DND-41 (cell line): Measurements from ENCODE around the gene FHAD1.

Experiments
- ATAC-seq: fragments of 200-7000 bp; cut with Tn5 transposase; 3 replicates; pipeline ENCODE4 v1.9.1; 2021; ENCODE audit warnings: low read depth; ENCODE audit not compliant: insufficient read depth
- DNase-seq: peaks from one replicate; pipeline ENCODE4 v3.0.0-alpha.2; 2020
- H2AFZ ChIP-seq: 2 replicates; pipeline ENCODE4 v1.6.0; 2012; ENCODE audit warnings: low read depth, low read length
- H3K27ac ChIP-seq: 2 replicates; pipeline ENCODE4 v1.5.1; 2012; ENCODE audit warnings: low read length, inconsistent platforms
- H3K27me3 ChIP-seq: fragments of 200-600 bp; sonication (generic); 2 replicates; pipeline ENCODE4 v1.6.0; 2012; ENCODE audit warnings: low read length, mild to moderate bottlenecking, inconsistent platforms; ENCODE audit not compliant: insufficient read depth, poor library complexity
- H3K36me3 ChIP-seq: 2 replicates; pipeline ENCODE4 v1.5.1; 2012; ENCODE audit warnings: low read length, inconsistent platforms; ENCODE audit not compliant: insufficient read depth
- H3K4me1 ChIP-seq: 2 replicates; pipeline ENCODE4 v1.5.1; 2012; ENCODE audit warnings: mild to moderate bottlenecking, low read length; ENCODE audit not compliant: insufficient read depth
- H3K4me2 ChIP-seq: 2 replicates; pipeline ENCODE4 v1.6.0; 2012; ENCODE audit warnings: mild to moderate bottlenecking, moderate library complexity, low read length, inconsistent platforms; ENCODE audit not compliant: insufficient read depth
- H3K4me3 ChIP-seq, 2 experiments: fragments of 200-600 bp in 1 of 2; shearing (Covaris generic) in 1 of 2; 2 replicates each; pipeline ENCODE4 v1.5.1; 2012 to 2016; ENCODE audit warnings: inconsistent platforms in 2 of 2, low read length in 2 of 2, mild to moderate bottlenecking in 2 of 2, low read depth in 1 of 2, moderate library complexity in 1 of 2
- H3K79me2 ChIP-seq: 2 replicates; pipeline ENCODE4 v1.6.0; 2012; ENCODE audit warnings: low read length, inconsistent platforms; ENCODE audit not compliant: insufficient read depth
- H3K9ac ChIP-seq: 2 replicates; pipeline ENCODE4 v1.6.0; 2012; ENCODE audit warnings: low read depth, mild to moderate bottlenecking, inconsistent platforms, low read length, moderate library complexity
- H3K9me3 ChIP-seq: 2 replicates; pipeline ENCODE4 v1.5.1; 2012; ENCODE audit warnings: low read length, moderate library complexity, mild to moderate bottlenecking, inconsistent platforms; ENCODE audit not compliant: insufficient read depth, severe bottlenecking
- H4K20me1 ChIP-seq: 2 replicates; pipeline ENCODE4 v1.6.0; 2012; ENCODE audit warnings: low read length; ENCODE audit not compliant: insufficient read depth
- CTCF ChIP-seq: IDR thresholded peaks from 2 replicates; pipeline ENCODE4 v1.5.1; 2012; ENCODE audit warnings: borderline replicate concordance, low read length, moderate library complexity, mild to moderate bottlenecking; ENCODE audit not compliant: poor library complexity, severe bottlenecking; ENCODE audit errors: extremely low read depth
- EZH2 ChIP-seq: IDR thresholded peaks from 3 replicates; pipeline ENCODE4 v1.6.1; 2012; ENCODE audit warnings: borderline replicate concordance, low read depth, mild to moderate bottlenecking, moderate library complexity, low read length, inconsistent platforms; ENCODE audit not compliant: severe bottlenecking

Gene FHAD1

GRCh38 chr1:15275921-15276683 lies 29.1 kb downstream of the FHAD1 start:
- Histone ChIP-seq H3K4me1 (no peaks in the 10 kb centered on the region), H3K9ac (no peak overlapping the region), H3K4me2 (no peak overlapping the region), H3K4me3 (no peak overlapping the region), H3K9me3 (no peaks in the 10 kb centered on the region), H3K27ac (no peak overlapping the region), H3K27me3 (peaks cover 19% of the 10 kb centered on the region), H3K79me2 (no peaks in the 10 kb centered on the region), H3K36me3 (no peaks in the 10 kb centered on the region), H4K20me1 (no peaks in the 10 kb centered on the region), H2AFZ (no peak overlapping the region)
- DNase-seq (no peak), ATAC-seq (no peak)
- TF ChIP-seq CTCF, result no peak
- no peak for TF ChIP-seq EZH2

GRCh38 chr1:15276691-15277446 lies 29.8 kb downstream of the FHAD1 start:
- no peaks in the 10 kb centered on the region for H3K79me2 ChIP-seq
- no peak overlapping the region for H2AFZ ChIP-seq
- H3K4me3 ChIP-seq, result no peak overlapping the region
- no peaks in the 10 kb centered on the region for H3K9me3 ChIP-seq
- H4K20me1 ChIP-seq, result no peaks in the 10 kb centered on the region
- H3K36me3 ChIP-seq, result no peaks in the 10 kb centered on the region
- DNase-seq, result no peak
- no peak for ATAC-seq
- H3K27me3 ChIP-seq, result peaks cover 19% of the 10 kb centered on the region
- TF ChIP-seq CTCF, result no peak
- no peak for TF ChIP-seq EZH2
- no peak overlapping the region for H3K4me2 ChIP-seq
- no peak overlapping the region for H3K9ac ChIP-seq
- H3K4me1 ChIP-seq, result no peaks in the 10 kb centered on the region
- no peak overlapping the region for H3K27ac ChIP-seq

- H3K4me2 ChIP-seq, result no peak overlapping the region
- H3K4me1 ChIP-seq, result no peaks in the 10 kb centered on the region
- H3K36me3 ChIP-seq, result no peaks in the 10 kb centered on the region
- no peak for ATAC-seq
- no peaks in the 10 kb centered on the region for H4K20me1 ChIP-seq
- no peaks in the 10 kb centered on the region for H3K79me2 ChIP-seq
- no peak overlapping the region for H2AFZ ChIP-seq
- no peak overlapping the region for H3K9ac ChIP-seq
- no peak for DNase-seq
- peaks cover 19% of the 10 kb centered on the region for H3K27me3 ChIP-seq
- no peak overlapping the region for H3K4me3 ChIP-seq
- H3K9me3 ChIP-seq, result no peaks in the 10 kb centered on the region
- no peak overlapping the region for H3K27ac ChIP-seq
- TF ChIP-seq CTCF (no peak), EZH2 (no peak)
Measured at GRCh38 chr1:15277447-15277838, 30.4 kb downstream of the FHAD1 start.
